Left hindlimb (tissue), 1 donor: ENCODE data around the gene PCK2.

Experiments
- DNase-seq: peaks from one replicate; pipeline ENCODE4 v3.0.0-alpha.2; 2018

The PCK2 gene

GRCh38 chr14:24121210-24121609 lies 27.1 kb downstream of the PCK2 start:
- DNase-seq, result no peak

DNA sequence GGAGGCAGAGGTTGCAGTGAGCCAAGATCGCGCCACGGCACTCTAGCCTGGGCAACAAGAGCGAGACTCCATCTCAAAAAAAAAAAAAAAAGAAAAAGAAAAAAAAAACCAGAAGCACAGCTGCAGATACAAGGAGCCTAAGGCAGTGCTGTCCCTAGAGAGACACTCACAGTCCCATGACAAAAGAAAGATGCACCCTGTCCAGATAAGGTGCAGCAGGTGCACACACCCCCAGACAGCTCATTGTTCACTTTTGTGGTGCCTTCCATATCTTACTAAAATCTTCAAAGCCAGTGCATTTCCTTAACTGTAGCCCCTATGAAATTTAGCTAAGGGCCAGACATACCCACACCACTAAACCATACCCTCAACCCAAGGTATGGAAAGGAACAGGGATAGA lies 28.3 kb downstream of the PCK2 start:
- no peak for DNase-seq

GRCh38 chr14:24122898-24123297 lies 28.8 kb downstream of the PCK2 start:
- no peak for DNase-seq

DNA sequence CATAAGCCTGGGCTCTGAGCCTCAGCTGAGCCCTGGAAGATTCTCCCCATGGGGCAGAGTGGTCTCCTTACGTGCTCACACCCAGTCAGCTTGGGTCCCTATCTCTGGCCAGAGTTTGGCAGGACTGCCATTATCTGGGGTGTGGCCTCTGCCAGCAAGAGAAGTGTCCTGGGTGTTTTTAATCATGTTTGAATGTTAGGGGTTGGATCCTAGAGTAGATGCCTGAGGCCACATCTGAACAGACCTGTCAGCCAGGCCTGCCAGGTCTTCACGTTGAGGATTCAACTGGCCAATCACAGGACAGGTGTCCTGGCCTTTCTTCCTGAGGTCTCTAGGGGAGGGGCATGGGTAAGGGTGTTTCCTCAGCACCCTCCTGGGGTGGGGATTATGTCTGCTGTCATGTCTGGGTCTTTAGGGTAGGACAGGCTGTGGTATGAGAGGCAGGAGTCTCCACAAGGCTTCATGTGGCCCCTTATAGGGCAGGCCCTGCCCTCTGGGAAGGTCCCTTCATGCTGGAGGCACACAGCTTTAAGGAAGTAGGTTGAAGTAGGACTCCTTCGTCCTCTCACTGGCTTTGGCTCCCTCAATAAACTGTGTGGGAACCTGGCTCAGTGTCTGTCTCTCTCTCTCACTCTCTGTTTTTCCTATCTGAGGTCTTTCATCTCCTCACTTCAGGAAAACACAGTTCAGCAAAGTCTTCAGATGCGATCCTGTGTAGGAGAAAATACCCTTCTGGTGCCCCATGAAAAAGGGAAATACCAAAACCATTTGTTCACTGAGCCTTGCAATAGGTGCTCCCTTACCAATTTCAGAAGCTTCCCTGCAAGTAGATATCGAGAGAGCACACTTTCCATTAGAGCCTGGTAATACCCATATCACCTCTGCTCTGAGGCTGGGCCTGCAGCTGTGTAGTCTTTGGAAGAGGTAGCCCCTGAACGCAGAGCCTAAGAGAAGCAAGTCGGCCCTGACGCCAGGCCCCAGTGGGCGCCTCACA lies 29.6 kb downstream of the PCK2 start:
- no peak for DNase-seq

- no peak for DNase-seq
Observed at GRCh38 chr14:24126939-24127338, 32.8 kb downstream of the PCK2 start.

DNA sequence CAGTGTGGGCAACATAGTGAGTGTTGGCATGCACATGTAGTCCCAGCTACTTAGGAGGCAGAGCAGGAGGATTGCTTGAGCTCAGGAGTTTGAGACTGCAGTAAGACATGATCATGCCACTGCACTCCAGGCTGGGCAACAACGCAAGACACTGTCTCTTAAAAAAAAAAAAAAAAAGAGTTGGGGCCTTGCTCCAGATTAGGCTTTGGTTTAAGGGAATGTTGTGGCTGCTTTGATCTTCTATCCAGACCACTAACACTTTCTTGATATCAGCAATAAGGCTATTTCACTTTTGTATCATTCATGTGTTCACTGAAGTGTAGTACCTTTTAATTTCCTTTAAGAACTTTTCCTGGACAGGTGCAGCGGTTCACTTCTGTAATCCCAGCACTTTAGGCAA lies 33.6 kb downstream of the PCK2 start:
- DNase-seq, result no peak

DNA sequence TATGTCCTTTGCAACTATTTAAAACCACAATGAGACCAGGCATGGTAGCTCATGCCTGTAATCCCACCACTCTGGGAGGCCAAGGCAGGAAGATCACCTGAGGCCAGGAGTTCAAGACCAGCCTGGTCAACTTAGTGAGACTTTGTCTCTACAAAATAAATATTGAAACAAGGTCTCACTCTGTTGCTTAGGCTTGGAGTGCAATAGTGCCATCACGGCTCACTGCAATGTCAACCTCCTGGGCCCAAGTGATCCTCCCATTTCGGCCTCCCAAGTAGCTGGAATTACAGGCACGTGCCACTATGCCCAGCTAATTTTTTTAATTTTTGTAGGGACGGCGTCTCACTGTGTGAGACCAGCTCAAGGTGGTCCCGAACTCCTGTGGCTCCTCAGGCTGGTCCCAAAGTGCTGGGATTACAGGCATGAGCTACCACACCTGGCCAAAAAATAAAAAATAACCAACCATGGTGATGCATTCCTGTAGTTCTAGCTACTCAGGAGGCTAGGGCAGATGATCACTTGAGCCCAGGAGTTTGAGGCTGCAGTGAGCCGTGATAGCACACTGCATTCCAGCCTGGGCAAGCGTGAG lies 35.4 kb downstream of the PCK2 start:
- DNase-seq, result no peak

DNA sequence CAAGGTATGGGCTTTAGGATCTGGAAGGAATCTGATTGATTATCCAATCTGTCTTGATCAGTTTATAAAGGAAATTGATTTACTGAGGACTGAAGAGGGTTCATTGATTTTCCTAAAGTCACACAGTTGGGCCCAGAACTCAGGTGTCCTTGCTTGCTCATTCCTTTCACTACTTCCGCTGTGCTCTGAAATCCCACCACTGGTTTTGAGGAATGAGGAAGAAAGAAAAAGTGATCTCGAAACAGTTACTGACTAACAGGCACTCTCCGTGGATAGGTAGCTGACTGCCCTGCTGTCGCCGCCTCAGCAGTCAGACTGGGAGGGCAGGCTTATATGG lies 36.2 kb downstream of the PCK2 start, which contains the start of gene FITM1:
Gene FITM1 (plus strand): TSS at position 280 of the 337 bp plus-strand sequence. CDS start 905 bp downstream, outside the sequence.
- DNase-seq, result no peak

DNA sequence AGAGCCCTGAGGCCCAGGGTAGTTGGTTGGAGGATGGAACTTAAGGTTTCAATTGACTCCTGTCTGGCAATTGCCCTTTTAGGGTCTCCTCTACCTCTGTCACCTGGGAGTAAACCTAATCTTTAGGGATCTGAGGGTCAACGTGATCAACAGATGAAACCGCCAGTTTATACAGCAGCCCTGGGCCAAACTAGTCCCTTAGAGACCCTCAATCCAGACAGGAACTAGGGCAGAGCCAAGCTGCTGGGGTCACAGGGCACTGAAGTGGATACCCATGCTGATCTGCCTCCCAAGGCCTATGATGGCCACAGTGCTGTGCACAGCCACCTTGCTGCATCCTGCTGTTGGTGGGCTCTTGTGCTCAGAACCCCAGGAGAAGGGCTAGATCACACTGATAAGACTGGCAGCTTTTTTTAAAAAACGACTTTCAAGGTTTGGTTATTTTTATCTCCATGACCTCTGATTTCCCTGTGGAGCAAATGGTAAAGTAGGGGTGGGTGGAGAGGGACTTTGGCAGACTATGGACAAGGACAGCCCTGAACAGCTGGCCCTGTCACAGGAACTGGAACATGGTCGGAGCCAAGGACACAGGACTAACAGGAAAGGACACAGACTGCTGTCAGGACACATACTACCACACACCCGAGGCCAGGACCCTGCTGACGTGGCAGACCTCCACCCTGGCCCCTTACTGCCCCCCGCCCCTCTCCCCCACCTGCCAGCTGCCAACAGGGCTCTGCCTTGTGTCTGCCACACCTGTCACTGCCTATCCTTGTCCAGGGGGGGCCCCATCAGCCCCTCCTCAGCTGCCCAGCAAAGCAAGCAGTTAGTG lies 36.8 kb downstream of the PCK2 start:
- DNase-seq, result peak; percentile 80

- DNase-seq, result no peak
Observed at GRCh38 chr14:24131549-24131966, 37.4 kb downstream of the PCK2 start.

DNA sequence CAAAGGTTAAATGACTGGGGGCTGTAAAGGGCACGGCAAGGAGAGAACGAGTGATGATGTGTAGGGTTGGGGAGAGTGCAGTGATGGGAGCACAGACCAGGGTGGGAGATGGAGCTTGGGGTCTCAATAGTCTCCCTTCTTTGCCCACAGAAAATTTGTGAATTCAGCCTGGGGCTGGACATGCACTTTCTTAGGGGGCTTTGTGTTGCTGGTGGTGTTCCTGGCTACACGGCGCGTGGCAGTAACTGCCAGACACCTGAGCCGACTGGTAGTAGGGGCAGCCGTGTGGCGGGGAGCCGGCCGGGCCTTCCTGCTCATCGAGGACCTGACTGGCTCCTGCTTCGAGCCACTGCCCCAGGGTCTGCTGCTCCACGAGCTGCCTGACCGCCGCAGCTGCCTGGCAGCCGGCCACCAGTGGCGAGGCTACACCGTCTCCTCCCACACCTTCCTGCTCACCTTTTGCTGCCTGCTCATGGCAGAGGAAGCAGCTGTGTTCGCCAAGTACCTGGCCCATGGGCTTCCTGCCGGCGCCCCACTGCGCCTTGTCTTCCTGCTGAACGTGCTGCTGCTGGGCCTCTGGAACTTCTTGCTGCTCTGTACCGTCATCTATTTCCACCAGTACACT lies 38.1 kb downstream of the PCK2 start:
- no peak for DNase-seq

DNA sequence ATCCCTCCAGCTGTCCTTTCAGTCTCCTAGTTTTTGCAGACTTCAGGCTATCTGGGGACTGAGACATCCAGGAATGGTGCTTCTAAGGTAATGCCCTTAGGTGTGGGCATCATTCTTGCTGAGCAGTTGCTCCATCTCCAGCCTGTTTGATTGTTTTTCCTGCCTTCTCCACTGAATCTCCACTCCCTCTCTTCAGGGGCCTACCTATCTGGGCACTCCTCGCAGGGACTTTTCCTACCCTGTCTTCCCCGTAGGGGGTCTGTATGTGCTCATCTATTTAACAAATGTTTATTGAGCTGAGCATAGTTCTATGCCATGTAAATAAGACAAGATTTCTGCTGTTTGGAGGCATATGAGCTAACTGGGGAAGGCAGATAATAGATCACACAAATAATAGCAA lies 38.9 kb downstream of the PCK2 start:
- DNase-seq, result no peak

DNA sequence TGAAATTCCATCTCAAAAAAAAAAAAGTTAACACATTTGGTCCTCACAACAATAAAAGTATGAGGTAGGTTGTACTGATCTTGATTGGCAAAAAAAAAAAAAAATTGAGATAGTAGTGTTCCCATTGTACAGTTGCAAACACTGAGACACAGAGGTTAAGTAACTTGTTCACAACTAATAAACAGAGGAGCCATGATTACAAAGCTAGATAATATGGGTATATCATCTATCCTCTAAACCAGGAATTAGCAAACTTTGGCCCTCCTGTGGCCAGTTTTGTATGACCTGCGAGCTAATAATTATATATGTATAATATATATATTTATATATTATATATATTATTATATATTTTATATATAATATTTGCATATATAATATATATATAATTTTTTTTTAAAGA lies 39.6 kb downstream of the PCK2 start:
- no peak for DNase-seq

DNA sequence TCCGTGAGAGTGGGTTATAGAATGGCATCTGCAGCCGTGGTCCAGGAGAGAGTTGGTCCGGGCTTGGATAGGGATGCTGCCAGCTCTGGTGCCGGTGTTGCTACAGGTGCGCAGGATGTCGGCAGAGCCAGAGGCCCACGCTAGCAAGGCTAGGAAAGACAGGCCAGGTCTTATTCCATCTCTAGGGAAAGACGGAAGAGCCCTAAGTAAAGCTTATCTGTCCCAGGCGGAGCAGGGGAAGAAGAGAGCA lies 41.4 kb downstream of the PCK2 start:
- DNase-seq, result no peak

- peak; percentile 93 for DNase-seq
Observed at GRCh38 chr14:24135834-24136683, 41.9 kb downstream of the PCK2 start, which contains the start of gene PSME1. TSS of gene PSME1 (plus strand) at chr14:24136194. CDS start at chr14:24136263, 69 bp downstream.

DNA sequence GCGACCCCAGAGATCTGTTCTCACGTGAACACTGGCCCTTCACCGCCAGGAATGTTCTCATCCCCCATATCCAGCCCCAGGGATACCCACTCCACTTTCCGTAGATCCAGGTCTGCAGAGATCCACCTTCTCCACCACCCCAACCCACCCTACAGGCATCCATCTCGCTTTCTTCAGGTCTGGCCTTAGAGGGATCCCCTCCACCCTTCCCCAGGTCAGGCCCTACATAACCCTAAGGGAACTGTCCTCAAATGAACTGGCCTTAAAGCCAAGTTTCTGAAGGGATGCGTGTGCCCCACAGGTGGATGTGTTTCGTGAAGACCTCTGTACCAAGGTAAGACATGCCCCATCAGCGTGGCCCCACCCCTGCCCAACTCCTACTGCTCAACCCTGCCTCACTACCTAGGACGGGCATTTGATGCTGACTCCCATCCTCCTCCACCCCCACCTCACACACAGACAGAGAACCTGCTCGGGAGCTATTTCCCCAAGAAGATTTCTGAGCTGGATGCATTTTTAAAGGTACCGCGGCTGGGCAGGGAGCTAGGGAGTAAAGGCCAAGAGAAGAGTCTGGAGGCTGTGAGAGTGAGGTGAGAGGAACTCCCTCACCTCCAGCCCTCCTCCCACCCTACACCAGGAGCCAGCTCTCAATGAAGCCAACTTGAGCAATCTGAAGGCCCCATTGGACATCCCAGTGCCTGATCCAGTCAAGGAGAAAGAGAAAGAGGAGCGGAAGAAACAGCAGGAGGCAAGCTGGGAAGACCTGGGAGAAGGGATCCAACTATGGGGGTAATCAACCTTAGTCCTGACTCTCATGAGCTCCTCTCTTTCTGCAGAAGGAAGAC lies 42.8 kb downstream of the PCK2 start:
- no peak for DNase-seq

DNA sequence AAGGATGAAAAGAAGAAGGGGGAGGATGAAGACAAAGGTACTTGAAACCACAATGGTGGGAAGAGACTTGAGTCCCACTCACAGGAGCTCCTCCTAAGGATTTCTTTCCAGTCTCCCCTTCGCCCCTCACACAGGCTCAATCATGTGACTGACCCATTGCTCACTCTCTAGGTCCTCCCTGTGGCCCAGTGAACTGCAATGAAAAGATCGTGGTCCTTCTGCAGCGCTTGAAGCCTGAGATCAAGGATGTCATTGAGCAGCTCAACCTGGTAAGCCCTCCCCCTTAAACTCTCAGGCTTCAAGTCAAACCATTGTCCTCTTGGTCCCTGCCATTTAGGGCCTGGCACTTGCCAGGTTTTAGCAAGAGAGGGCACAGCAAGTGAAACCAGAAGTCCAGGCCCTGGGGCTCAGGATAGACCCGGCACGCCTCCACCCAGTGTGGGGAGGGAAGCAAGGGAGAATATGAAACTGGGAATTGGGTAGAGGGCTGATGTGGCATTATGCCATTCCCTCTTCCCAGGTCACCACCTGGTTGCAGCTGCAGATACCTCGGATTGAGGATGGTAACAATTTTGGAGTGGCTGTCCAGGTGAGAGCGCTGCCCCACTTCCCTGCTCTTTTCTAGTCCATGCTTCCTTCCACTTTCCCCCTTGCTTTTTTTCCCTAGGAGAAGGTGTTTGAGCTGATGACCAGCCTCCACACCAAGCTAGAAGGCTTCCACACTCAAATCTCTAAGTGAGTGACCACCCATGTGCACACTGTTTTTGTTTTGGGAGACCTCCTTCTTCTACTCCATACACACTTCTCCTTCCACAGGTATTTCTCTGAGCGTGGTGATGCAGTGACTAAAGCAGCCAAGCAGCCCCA lies 43.7 kb downstream of the PCK2 start:
- DNase-seq, result no peak

DNA sequence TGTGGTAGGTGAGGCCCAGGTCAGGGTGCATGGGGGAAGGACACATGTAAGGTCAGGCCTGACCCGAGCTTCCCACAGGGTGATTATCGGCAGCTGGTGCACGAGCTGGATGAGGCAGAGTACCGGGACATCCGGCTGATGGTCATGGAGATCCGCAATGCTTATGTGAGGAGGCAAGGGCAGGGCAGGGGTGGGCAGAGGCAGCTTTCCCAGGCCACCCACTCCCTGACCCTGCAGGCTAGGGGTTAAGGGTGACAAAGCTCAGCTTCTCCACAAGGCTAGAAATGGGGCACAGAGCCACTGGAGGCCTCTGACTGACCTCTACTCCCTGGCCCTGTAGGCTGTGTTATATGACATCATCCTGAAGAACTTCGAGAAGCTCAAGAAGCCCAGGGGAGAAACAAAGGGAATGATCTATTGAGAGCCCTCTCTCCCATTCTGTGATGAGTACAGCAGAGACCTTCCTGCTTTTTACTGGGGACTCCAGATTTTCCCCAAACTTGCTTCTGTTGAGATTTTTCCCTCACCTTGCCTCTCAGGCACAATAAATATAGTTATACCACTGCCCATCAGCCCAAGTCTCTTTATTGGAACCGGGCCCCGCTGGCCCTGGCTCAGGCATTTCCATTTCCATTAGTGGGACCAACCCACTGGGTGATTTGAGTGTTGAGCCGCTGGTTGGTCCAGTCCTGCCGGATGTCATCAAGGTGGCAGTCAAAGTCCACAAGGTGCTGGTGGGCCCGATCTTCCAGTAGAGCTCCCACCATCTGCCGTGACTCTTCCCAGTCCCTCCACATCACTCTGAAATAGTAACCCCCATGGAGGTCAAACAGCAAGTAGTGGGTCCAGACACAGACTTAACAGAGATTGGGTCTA lies 44.5 kb downstream of the PCK2 start:
- DNase-seq, result no peak
